H7 (cell line): ENCODE results near the gene SCN5A. TPM values are rescaled to one million over a fixed set of nuclear protein-coding genes. Genes with fewer than 3 reads are reported as not detected.

Experiments
- DNase-seq: peaks from one replicate; pipeline ENCODE4 v3.0.0; 2012
- H3K27me3 ChIP-seq: 2 replicates; pipeline ENCODE4 v1.6.0; 2011; ENCODE audit warnings: mild to moderate bottlenecking, low read length; ENCODE audit not compliant: control insufficient read depth, insufficient read depth
- H3K36me3 ChIP-seq: replicated peaks from 2 replicates; pipeline ENCODE4 v1.5.1; 2011; ENCODE audit warnings: low read length; ENCODE audit not compliant: control insufficient read depth, insufficient read depth
- H3K4me3 ChIP-seq: 2 replicates; pipeline ENCODE4 v1.5.1; 2011; ENCODE audit warnings: low read depth, mild to moderate bottlenecking, control low read depth, low read length, moderate library complexity; ENCODE audit not compliant: insufficient read depth
- total RNA-seq: library from RNA; depleted of rRNA; stranded (reverse); fragments of >200 nt; shearing (Covaris generic); gene quantifications from 2 replicates; pipeline ENCODE4 v1.2.3, GENCODE V29; 2014

SCN5A gene
- total RNA-seq, 1 experiment from 2014 or later: 2.9 TPM

GRCh38 chr3:38549957-38550840 is 99.3 kb downstream of the SCN5A start:
- Histone ChIP-seq H3K27me3 (no peaks in the 10 kb centered on the region), H3K36me3 (no peaks in the 10 kb centered on the region), H3K4me3 (no peak overlapping the region)
- DNase-seq: no peak

- no peaks in the 10 kb centered on the region for H3K36me3 ChIP-seq
- no peak for DNase-seq
- no peak overlapping the region for H3K4me3 ChIP-seq
- H3K27me3 ChIP-seq: no peaks in the 10 kb centered on the region
Measured at GRCh38 chr3:38549486-38549885, 100.0 kb downstream of the SCN5A start.

- no peak overlapping the region for H3K4me3 ChIP-seq
- DNase-seq: no peak
- no peaks in the 10 kb centered on the region for H3K27me3 ChIP-seq
- H3K36me3 ChIP-seq: no peaks in the 10 kb centered on the region
Measured at GRCh38 chr3:38549082-38549481, 100.4 kb downstream of the SCN5A start.

- H3K27me3 ChIP-seq: no peaks in the 10 kb centered on the region
- peak; percentile 70 for DNase-seq
- H3K36me3 ChIP-seq: no peaks in the 10 kb centered on the region
- no peak overlapping the region for H3K4me3 ChIP-seq
Measured at GRCh38 chr3:38548154-38548931, 101.1 kb downstream of the SCN5A start.

GRCh38 chr3:38545983-38546382 is 103.5 kb downstream of the SCN5A start:
- H3K4me3 ChIP-seq: no peak overlapping the region
- H3K27me3 ChIP-seq: no peaks in the 10 kb centered on the region
- no peaks in the 10 kb centered on the region for H3K36me3 ChIP-seq
- no peak for DNase-seq

- H3K4me3 ChIP-seq: no peak overlapping the region
- no peak for DNase-seq
- no peaks in the 10 kb centered on the region for H3K27me3 ChIP-seq
- H3K36me3 ChIP-seq: no peaks in the 10 kb centered on the region
Measured at GRCh38 chr3:38545550-38545949, 103.9 kb downstream of the SCN5A start.

GRCh38 chr3:38544926-38545325 is 104.6 kb downstream of the SCN5A start:
- H3K4me3 ChIP-seq: no peak overlapping the region
- no peak for DNase-seq
- no peaks in the 10 kb centered on the region for H3K36me3 ChIP-seq
- H3K27me3 ChIP-seq: no peaks in the 10 kb centered on the region

GRCh38 chr3:38543586-38543985 is 105.9 kb downstream of the SCN5A start:
- Histone ChIP-seq H3K4me3 (no peak overlapping the region), H3K36me3 (no peaks in the 10 kb centered on the region), H3K27me3 (no peaks in the 10 kb centered on the region)
- DNase-seq: no peak

GRCh38 chr3:38542401-38543298 is 106.8 kb downstream of the SCN5A start:
- Histone ChIP-seq H3K27me3 (no peaks in the 10 kb centered on the region), H3K36me3 (no peaks in the 10 kb centered on the region), H3K4me3 (no peak overlapping the region)
- no peak for DNase-seq

- Histone ChIP-seq H3K36me3 (no peaks in the 10 kb centered on the region), H3K4me3 (no peak overlapping the region), H3K27me3 (no peaks in the 10 kb centered on the region)
- no peak for DNase-seq
Measured at GRCh38 chr3:38541806-38542205, 107.7 kb downstream of the SCN5A start.

GRCh38 chr3:38538773-38539353 is 110.6 kb downstream of the SCN5A start:
- DNase-seq: no peak
- H3K4me3 ChIP-seq: no peak overlapping the region
- no peaks in the 10 kb centered on the region for H3K27me3 ChIP-seq
- no peaks in the 10 kb centered on the region for H3K36me3 ChIP-seq

GRCh38 chr3:38536671-38537070 is 112.8 kb downstream of the SCN5A start:
- peak; percentile 78 for DNase-seq

GRCh38 chr3:38534604-38535003 is 114.9 kb downstream of the SCN5A start:
- Histone ChIP-seq H3K27me3 (no peaks in the 10 kb centered on the region), H3K36me3 (no peaks in the 10 kb centered on the region), H3K4me3 (no peak overlapping the region)
- DNase-seq: no peak

More at GRCh38 chr3:38536671-38537070, 112.8 kb downstream of the SCN5A start:
- H3K4me3 ChIP-seq: no peak overlapping the region
- H3K36me3 ChIP-seq: no peaks in the 10 kb centered on the region
- H3K27me3 ChIP-seq: no peaks in the 10 kb centered on the region

- no peak for DNase-seq
- no peak overlapping the region for H3K4me3 ChIP-seq
- no peaks in the 10 kb centered on the region for H3K36me3 ChIP-seq
- no peaks in the 10 kb centered on the region for H3K27me3 ChIP-seq
Measured at GRCh38 chr3:38534180-38534579, 115.3 kb downstream of the SCN5A start.
